Tibial artery (tissue), 4 donors: ENCODE results near the gene TMEM9.

Source experiments
- DNase-seq, 2 donors: peaks; one replicate each; pipeline ENCODE4 v3.0.0-alpha.2; 2019
- H3K27ac ChIP-seq, 2 donors: fragments of 200-600 bp; sonication (generic) in 1 of 2; 1 replicate in 1 of 2; 2 replicates in 1 of 2; pipeline ENCODE4 v1.5.1; 2018 to 2019; ENCODE audit warnings: mild to moderate bottlenecking in 1 of 2
- H3K27me3 ChIP-seq, 2 donors: fragments of 200-600 bp; sonication (generic) in 1 of 2; one replicate each; pipeline versions ENCODE4 v1.5.1 to v1.6.0; 2016 to 2019
- H3K36me3 ChIP-seq, 3 donors: fragments of 200-600 bp; sonication (generic) in 2 of 3; one replicate each; pipeline ENCODE4 v1.5.1; 2016 to 2019; ENCODE audit warnings: mild to moderate bottlenecking in 2 of 3
- H3K4me1 ChIP-seq, 4 donors: fragments of 200-600 bp; sonication (generic) in 2 of 4; 1 replicate in 3 of 4; 2 replicates in 1 of 4; pipeline ENCODE4 v1.5.1; 2016 to 2019
- H3K4me3 ChIP-seq, 2 donors: fragments of 200-600 bp; sonication (generic) in 1 of 2; 1 replicate in 1 of 2; 2 replicates in 1 of 2; pipeline ENCODE4 v1.5.1; 2018 to 2019; ENCODE audit warnings: mild to moderate bottlenecking in 2 of 2
- H3K9me3 ChIP-seq, 3 donors: fragments of 200-600 bp; sonication (generic) in 1 of 3; one replicate each; pipeline ENCODE4 v1.5.1; 2016 to 2019
- intact Hi-C: fragments of 100-400 bp; cut with DNase I; formaldehyde crosslinking; loops from one replicate; pipeline ENCODE4 v1.15.0; 2023; ENCODE audit warnings: low total_unique reads
- TF ChIP-seq, protein P1 (sequence below), 2 experiments: fragments of 200-600 bp in 1 of 2; fragments of 450-650 bp in 1 of 2; IDR thresholded peaks; one replicate each; pipeline ENCODE4 v1.5.1; 2017 to 2019; ENCODE audit warnings: antibody characterized with exemption in 2 of 2, mild to moderate bottlenecking in 1 of 2, moderate library complexity in 1 of 2

Gene TMEM9

DNA sequence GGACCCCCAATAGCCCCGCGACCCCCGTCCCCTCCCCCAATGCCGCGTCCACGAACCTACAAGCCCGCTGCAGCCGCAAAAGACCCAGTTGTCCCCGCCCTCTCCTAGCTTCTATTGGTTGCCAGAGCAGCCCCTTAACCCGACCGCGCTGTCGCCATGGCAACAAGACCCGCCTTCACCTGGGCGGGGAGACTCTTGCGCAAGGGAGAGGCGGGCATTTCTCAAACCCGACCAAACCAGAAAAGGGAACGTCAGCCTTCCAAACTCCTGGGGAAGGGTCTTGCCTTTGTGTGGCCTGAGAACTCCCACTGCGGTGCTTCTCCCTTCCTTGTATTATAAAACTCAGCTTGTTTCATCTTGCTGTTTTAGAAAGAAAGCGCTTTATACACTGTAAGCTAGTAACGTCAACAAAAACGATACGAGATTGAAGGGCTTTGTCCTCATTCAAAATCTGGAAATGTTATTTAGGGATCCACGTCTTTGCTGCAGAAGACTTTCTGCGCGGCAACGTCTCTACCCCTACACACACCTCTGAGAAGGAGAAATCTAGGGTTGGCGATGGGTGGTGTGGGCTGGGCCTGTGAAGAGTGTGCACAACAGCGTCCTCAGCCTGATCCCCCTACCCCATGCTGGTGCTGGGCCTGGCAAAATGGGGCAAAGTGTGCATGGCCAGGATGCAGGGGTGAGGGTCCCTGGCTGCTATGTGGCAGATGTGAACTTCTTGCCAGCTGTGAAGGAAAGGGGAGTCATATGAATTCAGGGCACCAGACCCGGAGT lies at the start of gene TMEM9:
Gene TMEM9, minus strand, starts transcription at position 86 of the 777 bp plus-strand sequence. CDS start 551 bp downstream, outside the sequence.
- TF ChIP-seq, protein P1, sequence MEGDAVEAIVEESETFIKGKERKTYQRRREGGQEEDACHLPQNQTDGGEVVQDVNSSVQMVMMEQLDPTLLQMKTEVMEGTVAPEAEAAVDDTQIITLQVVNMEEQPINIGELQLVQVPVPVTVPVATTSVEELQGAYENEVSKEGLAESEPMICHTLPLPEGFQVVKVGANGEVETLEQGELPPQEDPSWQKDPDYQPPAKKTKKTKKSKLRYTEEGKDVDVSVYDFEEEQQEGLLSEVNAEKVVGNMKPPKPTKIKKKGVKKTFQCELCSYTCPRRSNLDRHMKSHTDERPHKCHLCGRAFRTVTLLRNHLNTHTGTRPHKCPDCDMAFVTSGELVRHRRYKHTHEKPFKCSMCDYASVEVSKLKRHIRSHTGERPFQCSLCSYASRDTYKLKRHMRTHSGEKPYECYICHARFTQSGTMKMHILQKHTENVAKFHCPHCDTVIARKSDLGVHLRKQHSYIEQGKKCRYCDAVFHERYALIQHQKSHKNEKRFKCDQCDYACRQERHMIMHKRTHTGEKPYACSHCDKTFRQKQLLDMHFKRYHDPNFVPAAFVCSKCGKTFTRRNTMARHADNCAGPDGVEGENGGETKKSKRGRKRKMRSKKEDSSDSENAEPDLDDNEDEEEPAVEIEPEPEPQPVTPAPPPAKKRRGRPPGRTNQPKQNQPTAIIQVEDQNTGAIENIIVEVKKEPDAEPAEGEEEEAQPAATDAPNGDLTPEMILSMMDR (IDR thresholded peaks at IDR 0.05) = no peak
- intact Hi-C loops = no loop called here

DNA sequence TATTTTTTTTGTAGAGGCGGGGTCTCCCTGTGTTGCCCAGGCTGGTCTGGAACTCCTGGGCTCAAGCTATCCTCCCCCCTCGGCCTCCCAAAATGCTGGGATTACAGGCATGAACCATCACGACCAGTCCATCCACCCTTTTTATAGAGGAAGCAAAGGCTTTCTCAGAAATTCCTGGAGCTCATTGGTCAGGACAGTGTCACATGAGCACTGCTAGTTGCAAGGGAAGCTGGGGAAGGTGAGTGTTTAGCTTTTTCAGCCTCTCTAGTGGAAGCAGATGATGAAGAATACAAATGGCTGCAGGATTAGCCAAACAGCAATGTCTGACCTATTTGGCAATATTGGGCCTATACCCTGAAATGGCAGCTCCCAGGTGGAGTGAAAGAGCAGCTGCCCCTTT lies 44.3 kb upstream of the TMEM9 start:
- Histone ChIP-seq H3K27me3 (no peaks in the 10 kb centered on the region), H3K9me3 (no peaks in the 10 kb centered on the region), H3K4me1 (no peaks in the 10 kb centered on the region), H3K36me3 (no peaks in the 10 kb centered on the region), H3K27ac (no peak overlapping the region), H3K4me3 (no peak overlapping the region)
- intact Hi-C loops = no loop called here
- no peak for DNase-seq
- TF ChIP-seq, protein P1 (IDR thresholded peaks at IDR 0.05) = no peak

More for the DNA sequence above, at the start of gene TMEM9:
- Histone ChIP-seq H3K27ac (peak within 1 kb of the TSS; percentile 50 to 70), H3K36me3 (peaks cover 7 to 21% (median 20%) of the 10 kb centered on the region in 3 donors), H3K27me3 (peaks cover 0 to 13% of the 10 kb centered on the region in 2 donors), H3K9me3 (no peaks in the 10 kb centered on the region), H3K4me3 (peak within 1 kb of the TSS; percentile 70 to 79), H3K4me1 (peaks cover 4 to 19% (median 16%) of the 10 kb centered on the region in 4 donors)
- DNase-seq = peak; percentile 96 to 98

DNA sequence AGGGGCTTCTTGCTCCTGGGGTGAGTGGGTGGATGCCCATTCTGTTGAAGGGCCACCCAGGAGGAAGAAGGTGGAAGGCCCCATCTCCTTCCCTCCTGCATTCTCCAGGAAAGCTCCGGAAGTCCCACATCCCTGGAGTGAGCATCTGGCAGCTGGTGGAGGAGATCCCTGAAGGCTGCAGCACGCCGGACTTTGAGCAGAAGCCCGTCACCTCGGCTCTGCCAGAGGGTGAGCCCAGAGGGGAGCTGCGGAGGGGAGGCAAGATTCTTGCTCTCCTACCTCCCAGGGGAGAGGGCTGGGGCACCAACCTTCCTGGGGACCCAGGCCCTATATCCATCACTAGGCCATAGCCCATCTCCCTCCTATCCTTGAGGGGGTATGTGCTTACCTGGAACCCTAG lies 39.8 kb upstream of the TMEM9 start:
- no peaks in the 10 kb centered on the region for H3K36me3 ChIP-seq
- H3K4me1 ChIP-seq = peaks cover 0 to 8% (median 6%) of the 10 kb centered on the region in 4 donors
- DNase-seq = no peak
- TF ChIP-seq, protein P1 (IDR thresholded peaks at IDR 0.05) = no peak
- no peaks in the 10 kb centered on the region for H3K9me3 ChIP-seq
- H3K27ac ChIP-seq = no peak overlapping the region
- peaks cover 0 to 9% of the 10 kb centered on the region in 2 donors for H3K27me3 ChIP-seq
- intact Hi-C loops = no loop called here
- no peak overlapping the region for H3K4me3 ChIP-seq

DNA sequence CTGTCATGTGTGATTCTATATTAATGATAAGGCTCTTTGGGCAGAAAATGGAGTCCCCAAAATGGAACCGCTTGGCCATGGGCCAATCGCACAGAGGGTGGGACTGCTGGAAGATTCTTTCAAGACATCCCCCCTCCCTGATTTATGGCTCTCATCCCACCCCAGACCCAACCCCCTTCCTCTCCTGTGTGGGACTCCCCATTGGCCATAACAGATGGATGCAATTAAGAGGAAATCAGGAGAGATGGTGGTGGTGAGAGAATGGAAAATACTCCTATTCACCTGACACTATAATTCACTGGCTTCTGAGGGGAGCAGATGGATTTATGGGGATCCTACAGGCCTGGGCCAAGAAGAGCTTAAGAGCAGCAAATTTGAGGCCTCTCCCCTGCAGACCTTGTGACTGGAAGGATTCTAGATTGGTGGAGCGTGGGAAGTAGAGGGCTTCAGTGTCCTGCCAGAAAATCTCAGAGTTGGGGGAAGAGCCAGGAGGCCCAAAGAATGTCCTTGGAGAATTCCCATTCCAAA lies 38.1 kb upstream of the TMEM9 start:
- no peak for DNase-seq
- no peaks in the 10 kb centered on the region for H3K36me3 ChIP-seq
- H3K27ac ChIP-seq = no peak overlapping the region
- H3K4me1 ChIP-seq = peaks cover 0 to 8% (median 6%) of the 10 kb centered on the region in 4 donors
- intact Hi-C loops = no loop called here
- H3K9me3 ChIP-seq = no peaks in the 10 kb centered on the region
- TF ChIP-seq, protein P1 (IDR thresholded peaks at IDR 0.05) = no peak
- H3K27me3 ChIP-seq = peaks cover 0 to 9% of the 10 kb centered on the region in 2 donors
- H3K4me3 ChIP-seq = no peak overlapping the region

DNA sequence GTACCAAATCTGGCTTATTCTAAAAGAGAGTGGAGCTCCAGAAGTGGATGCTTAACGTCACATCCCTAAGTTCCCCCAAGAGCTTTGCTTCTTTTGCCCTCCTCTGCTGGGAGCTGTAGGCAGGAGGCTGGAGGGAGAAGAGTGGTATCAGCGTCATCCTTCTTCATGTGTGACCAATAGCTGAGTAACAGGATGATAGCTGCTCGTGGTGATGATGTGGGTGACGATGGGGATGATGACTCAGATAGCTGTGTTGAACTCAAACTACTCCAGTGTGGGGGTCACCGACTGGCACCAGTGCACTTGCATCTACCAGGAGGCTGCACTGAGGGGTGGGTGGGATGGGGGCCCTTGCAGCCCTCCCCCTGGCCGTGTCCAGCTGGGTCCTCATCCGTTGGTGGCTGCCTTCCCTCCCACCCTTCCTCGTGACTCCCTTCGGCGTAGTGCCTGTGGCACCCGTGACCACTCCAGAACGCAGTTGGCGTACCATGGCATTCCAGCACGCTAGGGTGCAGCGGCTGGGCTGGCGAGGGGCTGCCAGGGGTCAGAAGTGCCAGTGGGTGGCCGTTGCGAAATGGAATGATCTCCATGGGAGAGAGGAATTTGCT lies 37.5 kb upstream of the TMEM9 start:
- DNase-seq = no peak
- Histone ChIP-seq H3K27me3 (peaks cover 0 to 9% of the 10 kb centered on the region in 2 donors), H3K36me3 (no peaks in the 10 kb centered on the region), H3K27ac (no peak overlapping the region), H3K4me3 (no peak overlapping the region), H3K9me3 (no peaks in the 10 kb centered on the region), H3K4me1 (peaks cover 0 to 8% (median 6%) of the 10 kb centered on the region in 4 donors)
- TF ChIP-seq, protein P1 (IDR thresholded peaks at IDR 0.05) = no peak
- intact Hi-C loops = no loop called here
